DMS53 treated with DMSO at 0.1 percent for 48 hours (cell line): ENCODE measurements around the gene PLXND1.
"Not testable (repeated sequence)": the region's sequence is repeated elsewhere in the genome, so short reads cannot be mapped to it uniquely, and the experiment has no call there.

ENCODE experiments used
- DNase-seq: peaks from one replicate; lab custom pipeline; 2025; ENCODE audit not compliant: unreplicated experiment; lab: John Stamatoyannopoulos, UW

Gene PLXND1, protein sequence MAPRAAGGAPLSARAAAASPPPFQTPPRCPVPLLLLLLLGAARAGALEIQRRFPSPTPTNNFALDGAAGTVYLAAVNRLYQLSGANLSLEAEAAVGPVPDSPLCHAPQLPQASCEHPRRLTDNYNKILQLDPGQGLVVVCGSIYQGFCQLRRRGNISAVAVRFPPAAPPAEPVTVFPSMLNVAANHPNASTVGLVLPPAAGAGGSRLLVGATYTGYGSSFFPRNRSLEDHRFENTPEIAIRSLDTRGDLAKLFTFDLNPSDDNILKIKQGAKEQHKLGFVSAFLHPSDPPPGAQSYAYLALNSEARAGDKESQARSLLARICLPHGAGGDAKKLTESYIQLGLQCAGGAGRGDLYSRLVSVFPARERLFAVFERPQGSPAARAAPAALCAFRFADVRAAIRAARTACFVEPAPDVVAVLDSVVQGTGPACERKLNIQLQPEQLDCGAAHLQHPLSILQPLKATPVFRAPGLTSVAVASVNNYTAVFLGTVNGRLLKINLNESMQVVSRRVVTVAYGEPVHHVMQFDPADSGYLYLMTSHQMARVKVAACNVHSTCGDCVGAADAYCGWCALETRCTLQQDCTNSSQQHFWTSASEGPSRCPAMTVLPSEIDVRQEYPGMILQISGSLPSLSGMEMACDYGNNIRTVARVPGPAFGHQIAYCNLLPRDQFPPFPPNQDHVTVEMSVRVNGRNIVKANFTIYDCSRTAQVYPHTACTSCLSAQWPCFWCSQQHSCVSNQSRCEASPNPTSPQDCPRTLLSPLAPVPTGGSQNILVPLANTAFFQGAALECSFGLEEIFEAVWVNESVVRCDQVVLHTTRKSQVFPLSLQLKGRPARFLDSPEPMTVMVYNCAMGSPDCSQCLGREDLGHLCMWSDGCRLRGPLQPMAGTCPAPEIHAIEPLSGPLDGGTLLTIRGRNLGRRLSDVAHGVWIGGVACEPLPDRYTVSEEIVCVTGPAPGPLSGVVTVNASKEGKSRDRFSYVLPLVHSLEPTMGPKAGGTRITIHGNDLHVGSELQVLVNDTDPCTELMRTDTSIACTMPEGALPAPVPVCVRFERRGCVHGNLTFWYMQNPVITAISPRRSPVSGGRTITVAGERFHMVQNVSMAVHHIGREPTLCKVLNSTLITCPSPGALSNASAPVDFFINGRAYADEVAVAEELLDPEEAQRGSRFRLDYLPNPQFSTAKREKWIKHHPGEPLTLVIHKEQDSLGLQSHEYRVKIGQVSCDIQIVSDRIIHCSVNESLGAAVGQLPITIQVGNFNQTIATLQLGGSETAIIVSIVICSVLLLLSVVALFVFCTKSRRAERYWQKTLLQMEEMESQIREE (N-terminal part only)

GRCh38 chr3:129606636-129607390 lies at the start of gene PLXND1:
Gene PLXND1, minus strand, starts transcription at chr3:129606676. Its CDS starts 37 bp downstream, at chr3:129606639.
- peak; percentile 32 for DNase-seq

GRCh38 chr3:129655291-129655700 lies 48.8 kb upstream of the PLXND1 start:
- DNase-seq, result no peak

DNA sequence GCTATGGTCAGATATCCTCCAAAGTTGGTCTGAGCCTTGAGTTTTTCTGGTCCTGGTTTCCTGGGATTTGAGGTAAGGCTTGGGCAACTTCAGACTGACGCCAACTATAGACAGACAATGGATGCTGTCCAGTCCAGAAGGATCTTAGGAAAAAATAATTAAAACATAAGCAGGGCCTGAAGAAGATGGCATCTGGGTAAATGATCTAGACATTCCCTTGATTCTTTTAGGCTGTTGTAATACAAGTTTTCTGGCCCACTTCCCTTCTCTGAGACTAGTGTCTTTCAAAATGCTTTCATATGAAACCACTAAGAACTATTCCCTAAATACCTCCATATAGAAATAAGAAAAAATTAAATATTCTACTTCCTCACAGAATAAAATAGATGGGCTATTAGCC lies 47.7 kb upstream of the PLXND1 start:
- no peak for DNase-seq

- DNase-seq, result no peak
Measured at GRCh38 chr3:129653019-129653418, 46.5 kb upstream of the PLXND1 start.

- DNase-seq, result no peak
Measured at GRCh38 chr3:129651435-129652202, 45.1 kb upstream of the PLXND1 start.

DNA sequence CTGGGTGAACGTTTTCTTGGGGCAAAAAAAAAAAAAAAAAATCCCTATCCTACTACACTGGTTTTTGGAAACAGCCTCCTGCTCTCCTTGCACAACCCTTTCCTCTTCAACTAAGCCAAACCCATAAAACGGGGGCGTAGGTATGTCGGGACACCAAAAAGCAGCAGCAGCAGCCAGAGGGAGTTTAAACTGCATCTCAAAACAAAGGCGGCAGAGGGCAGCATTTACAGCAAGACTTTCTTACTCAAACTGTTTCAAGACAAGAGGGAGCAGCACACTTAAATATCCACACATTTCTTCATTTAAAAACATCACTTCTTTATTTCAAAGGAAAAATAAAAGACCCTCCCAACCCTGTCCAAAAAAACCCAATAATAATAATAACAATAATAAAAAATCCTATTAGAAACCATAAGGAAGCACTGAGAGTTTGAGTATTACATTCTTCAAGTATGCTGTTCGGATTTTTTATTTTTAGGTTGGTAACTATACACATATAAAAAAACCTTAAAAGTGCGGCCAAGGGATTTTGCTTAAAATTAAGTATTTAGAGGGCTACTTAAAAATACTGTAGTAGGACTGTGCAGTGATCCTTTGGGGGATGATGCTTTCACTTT lies 43.9 kb upstream of the PLXND1 start:
- peak; percentile 1 for DNase-seq

- DNase-seq, result no peak
Measured at GRCh38 chr3:129648391-129648790, 41.9 kb upstream of the PLXND1 start.

- DNase-seq, result no peak
Measured at GRCh38 chr3:129645286-129645685, 38.8 kb upstream of the PLXND1 start.

DNA sequence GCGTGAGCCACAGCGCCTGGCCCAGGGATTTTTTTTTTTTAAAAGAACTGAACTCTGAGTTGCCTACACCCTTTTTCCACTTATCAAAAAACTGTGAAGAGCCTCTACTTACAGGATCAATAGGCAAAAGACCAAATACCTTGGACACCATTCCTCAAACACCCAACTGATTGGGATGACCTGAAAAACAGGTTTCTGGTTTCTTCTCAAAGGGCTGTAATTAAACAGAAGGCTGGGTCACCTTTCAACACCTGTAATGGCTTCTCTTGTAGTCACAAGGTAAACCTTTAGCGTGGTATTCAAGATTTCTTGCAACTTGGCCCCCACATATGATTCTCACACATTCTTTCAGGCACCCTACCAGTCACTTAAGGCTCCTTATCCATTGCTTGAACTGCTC lies 38.4 kb upstream of the PLXND1 start:
- DNase-seq, result no peak

- DNase-seq, result not testable (repeated sequence)
Measured at GRCh38 chr3:129641567-129642260, 35.2 kb upstream of the PLXND1 start.

- not testable (repeated sequence) for DNase-seq
Measured at GRCh38 chr3:129640985-129641384, 34.5 kb upstream of the PLXND1 start.

DNA sequence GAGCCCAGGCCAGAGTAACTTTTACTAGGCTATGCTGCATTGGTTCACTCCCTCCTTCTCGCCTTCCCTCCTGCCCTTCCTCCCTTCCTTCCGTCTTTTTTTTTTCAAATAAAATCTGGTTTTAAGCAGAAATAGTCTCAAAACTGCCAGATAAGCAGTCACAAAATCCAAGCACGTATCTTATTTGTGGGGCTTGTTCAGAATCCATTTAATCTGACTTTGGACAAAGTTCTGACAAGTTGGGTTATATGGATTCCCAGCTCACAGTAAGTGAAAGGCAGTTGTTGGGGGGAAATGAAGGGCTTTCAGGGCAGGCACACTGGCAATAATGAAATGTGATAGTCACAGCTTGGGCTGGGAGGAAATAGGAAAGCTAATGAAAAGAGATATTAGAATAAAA lies 32.0 kb upstream of the PLXND1 start:
- DNase-seq, result no peak

DNA sequence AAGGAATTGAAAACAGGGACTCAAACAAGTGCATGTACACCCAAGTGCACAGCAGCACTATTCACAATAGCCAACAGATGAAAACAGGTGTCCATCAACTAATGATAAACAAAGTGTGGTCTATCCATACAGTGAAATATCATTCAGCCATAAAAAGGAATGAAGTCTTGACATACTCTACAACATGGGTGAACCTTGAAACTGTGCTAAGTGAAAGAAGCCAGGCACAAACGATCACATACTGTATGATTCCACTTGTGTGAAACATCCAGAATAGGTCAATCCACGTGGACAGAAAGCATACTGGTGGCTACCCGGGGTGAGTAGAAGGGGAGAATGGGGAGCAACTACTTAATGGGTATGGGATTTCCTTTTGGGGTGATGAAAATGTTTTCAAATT lies 29.6 kb upstream of the PLXND1 start:
- no peak for DNase-seq

DNA sequence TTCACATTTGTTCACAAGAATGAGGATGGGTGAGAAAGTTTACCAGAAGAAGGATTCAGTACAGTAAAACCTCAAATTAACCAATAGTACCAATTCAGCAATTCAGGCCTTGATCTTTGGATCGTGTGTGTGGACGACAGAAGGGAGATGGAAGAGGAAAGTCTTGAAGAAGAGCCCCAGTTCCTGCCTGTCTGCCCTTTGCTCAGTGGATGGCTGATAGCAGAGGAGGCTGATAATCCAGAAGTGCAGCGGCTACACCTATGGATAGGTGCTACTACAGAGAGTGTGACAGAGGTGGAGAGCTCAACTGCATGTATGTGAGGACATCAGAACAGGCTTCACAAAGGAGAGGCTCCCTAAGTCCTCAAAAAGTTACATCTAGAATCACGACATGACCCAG lies 29.2 kb upstream of the PLXND1 start:
- no peak for DNase-seq

DNA sequence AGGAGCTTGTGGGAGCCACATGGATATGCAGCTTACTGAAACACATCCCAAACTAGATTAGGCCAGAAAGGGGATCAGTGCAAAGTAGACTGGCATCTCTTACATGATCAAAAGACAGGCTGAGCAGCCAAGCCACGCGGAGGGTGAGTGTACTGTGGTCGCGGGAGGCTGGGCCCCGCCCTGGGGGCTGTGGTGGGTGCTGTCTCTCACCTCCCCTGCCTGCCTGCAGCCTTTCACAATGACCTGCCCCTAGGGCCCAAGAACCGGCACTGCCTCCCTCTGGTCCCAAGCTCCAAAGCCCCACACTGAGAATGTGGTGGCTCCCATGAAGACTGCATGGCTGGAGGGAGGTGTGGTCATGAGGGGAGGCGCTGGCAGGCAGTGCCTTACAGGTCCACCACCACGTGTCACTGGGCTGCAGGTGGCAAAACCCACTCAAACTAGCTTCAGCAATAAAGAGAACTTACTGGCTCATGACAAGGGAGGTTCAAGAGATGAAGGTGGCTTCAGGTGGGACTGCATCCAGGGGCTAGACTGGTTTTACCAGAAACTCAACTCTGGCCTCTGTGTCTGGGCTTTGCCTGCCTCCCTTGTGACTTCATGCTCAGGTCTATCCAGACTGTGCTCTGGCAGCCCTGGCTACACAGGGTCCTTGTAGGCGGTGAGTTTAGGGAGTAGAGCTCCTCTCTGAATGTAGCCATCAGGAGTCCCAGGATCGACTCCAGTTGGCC lies 27.4 kb upstream of the PLXND1 start:
- DNase-seq, result no peak

DNA sequence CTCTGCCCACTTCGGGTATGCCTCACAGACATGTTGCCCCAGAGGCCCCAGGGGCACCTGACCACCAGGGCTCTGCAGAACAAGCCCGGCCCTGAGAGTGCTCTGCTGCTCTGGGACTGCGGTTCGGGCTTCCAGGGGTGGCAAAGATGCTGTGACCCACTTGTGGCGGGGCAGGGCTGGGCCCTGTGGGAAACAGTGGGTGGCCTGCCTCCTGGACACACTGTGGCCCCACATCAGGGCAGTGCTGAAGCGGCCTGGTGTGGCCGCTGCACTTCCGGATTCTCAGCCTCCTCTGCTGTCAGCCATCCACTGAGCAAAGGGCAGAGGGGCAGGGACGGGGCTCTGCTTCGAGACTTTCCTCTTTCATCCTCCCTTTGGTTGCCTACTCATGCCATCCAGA lies 26.5 kb upstream of the PLXND1 start:
- no peak for DNase-seq

DNA sequence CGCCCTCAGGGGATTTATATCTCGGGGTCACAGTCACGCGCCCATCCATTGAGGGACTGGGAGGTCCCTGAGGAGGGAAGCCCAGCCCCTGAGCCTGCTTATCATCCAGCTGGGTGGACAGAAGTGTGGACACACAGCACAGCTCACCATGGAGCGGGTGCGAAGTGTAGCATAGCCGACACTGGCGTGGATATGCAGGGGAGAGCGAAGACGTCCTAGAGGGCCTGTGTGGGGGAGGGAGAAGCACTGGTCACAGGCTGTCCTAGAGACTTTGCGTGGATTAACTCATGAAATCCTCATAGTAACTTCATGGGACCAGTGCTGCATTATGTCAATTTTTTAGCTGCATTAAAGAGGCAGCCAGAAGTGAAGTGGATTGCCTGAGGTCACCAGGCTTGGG lies 26.1 kb upstream of the PLXND1 start:
- no peak for DNase-seq

DNA sequence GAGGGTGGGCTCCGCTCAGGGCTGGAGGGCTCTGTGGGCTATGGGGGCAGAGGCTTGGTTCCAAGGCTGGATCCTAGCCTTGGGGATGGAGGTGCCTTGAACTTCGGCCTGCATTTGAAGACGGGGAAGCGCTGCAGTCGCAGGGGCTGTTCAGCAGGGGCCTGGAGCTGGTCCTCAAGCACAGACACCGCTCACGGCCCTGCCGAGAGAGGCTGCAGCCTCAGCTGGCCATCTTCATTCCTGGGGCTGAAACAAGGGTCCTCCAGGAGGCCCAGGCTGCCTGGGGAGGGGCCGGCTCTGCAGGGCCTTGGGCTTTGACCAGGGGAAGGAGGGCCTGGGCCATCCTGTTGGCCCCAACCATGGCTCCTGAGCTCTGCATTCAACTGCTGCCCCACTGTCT lies 25.6 kb upstream of the PLXND1 start:
- DNase-seq, result no peak
